Measurements from ENCODE around the gene SLC5A5.

Gene SLC5A5

DNA sequence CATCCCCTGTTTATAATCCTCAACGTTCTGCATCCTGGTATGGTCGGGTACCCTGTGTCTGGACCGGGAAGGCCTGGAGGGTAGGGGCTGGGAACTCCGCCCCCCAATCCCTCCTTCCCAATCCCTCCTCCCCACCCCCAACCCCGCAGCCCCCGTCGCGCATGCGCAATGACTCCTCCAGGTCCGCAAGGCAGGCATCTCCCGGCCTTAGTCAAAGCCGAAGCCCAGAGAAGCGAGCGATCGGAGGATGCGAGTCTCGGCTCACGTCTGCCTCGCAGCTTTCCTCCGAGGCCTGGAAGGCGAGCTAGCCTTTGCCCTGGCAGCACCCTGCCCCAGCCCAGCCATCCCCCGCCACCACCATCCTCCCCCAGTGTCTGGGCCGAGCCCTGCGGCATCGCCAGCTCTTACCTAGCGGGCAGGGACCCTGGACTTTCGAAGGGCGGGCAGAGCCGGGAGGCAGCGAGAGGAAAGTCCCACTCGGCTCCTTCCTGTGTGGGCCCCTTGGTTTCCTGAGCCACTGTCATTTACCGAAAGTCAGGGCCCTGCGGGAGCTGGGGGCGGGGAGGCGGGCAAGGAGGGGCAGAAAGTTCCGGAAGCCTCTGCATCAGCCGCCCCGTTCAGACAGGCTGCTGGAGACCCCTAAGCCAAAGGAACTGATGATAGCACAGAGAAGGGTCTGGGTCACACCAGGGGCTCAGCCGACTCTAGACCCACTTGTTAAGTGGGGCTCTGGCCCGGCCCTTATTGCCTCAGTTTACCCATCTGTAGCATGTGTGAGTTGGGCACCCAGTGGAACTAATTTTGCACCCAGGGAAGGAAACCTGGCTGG lies 24.0 kb upstream of the SLC5A5 start, which contains the start of gene JAK3:
TSS of gene JAK3 (minus strand) at position 445 of the 829 bp plus-strand sequence. CDS start 3,565 bp downstream, outside the sequence.
- DNase-seq = peak; percentile 83

DNA sequence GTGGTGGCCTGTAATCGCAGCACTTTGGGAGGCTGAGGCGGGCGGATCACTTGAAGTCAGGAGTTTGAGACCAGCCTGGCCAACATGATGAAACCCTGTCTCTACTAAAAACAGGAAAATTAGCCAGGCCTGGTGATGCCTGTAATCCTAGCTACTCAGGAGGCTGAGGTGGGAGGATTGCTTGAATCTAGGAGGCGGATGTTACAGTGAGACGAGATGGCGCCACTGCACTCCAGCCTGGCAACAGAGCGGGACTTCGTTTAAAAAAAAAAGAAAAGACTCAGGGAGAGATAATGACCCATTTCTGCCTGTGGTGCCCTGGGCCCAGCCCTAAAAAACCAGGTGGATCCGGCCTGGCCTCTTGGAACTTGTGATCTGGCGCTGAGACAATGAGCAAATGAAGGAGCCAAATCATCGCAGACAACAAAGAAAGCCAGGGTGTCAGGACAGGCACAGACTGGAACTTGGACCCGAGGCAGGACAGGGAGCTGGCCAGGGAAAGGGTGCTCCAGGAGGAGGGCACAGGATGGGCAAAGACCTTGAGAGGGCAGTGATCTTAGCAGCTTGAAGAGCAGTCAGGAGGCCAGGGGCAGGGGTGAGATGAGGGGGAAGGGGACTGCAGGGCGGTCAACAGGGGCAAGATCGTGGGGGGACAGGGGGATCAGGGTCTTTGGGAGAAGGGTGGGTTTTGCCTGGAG lies 23.0 kb upstream of the SLC5A5 start:
- DNase-seq = no peak

DNA sequence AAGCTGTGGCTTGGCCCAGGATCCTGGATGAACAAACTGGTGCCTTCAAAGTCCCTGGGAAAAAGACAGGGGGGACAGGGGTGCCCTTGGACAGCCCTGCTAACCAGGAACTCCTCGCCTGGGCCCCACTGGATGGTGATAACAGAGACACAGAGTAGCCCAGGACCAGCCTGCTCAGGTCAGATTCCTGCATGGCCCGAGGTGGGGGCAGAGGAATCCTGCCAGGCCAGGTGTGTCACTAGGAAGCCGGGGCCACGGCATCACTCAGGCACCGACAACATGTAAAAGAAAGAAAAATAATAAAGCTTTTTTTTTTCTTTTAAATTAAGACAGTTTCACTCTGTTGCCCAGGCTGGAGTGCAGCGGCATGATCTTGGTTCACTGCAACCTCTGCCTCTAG lies 17.7 kb upstream of the SLC5A5 start:
- no peak for DNase-seq

- DNase-seq = peak; percentile 85
These were observed 16.2 kb upstream of the SLC5A5 start for GRCh38 chr19:17855280-17856152.

DNA sequence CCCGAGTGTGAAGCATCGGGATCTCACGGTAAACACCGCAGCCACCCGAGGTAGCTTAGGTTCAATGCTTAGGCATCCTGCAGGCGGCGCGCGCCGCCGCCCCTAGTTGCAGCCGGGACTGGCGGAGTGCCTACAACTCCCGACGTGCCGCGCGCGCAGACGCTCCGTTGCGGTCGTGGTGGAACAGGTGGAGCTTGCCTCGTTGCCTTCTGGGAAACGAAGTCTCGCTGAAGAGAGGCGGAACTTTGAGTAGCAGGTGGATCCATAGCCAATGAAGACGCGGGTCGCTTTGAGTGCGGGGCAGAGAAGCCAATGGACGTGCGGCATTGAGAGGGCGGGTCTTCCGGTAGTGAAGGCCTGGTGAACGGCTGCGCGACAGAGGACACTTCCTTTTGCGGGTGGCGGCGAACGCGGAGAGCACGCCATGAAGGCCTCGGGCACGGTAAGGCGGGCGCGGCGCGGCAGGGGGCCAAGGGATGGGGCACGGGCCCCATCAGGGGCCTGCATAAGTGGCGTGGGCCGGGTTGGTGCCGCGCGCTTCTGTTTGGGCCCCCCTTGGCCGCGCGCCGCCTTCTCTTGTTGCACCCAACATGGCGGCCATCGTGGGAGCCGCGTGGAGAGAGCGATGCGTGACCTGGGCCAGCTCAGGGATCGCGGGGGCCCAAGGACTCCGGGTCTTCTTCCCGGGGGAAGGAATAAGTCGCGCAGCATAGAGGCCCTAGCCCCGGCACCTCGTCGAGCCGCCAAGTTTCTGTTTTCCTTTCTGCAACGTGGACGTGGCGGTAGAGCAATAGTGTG lies 12.0 kb upstream of the SLC5A5 start, which contains the start of gene RPL18A:
TSS of gene RPL18A (plus strand) at position 378 of the 798 bp plus-strand sequence. CDS start at position 425, 47 bp downstream.
- DNase-seq = peak; percentile 99

- no peak for DNase-seq
These were observed 11.3 kb upstream of the SLC5A5 start for GRCh38 chr19:17860331-17860992.

- DNase-seq = no peak
These were observed 10.8 kb upstream of the SLC5A5 start for GRCh38 chr19:17860993-17861360.

- DNase-seq = no peak
These were observed 10.0 kb upstream of the SLC5A5 start for GRCh38 chr19:17861542-17862402.

DNA sequence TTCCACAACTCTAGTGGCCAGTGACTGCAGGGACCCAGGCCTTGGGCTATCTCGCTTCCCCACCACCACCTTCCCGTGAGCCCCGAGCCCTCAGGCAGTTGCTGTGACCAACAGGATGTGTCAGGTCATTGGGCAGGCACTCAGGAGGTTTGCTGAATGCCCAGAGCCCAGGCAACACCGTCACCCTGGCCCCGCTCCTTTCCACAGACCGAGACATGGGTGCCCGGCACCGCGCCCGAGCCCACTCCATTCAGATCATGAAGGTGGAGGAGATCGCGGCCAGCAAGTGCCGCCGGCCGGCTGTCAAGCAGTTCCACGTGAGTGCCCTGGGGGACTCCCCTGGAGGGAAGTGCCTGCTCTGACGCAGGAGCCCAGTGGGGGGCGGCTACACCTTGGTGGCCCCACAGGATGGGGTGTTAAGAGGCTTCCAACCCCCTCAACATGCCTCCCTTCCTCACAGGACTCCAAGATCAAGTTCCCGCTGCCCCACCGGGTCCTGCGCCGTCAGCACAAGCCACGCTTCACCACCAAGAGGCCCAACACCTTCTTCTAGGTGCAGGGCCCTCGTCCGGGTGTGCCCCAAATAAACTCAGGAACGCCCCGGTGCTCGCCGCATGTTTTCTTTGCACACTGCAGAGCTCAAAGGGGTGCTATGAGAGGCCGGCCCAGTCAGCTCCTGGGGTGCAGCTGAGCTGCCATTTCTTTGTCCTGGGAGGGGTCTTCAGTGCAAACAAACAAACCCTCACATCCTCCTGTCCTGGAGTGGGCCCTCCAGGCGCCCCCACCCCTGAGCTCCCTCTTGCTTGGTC lies 8.8 kb upstream of the SLC5A5 start:
- DNase-seq = no peak

DNA sequence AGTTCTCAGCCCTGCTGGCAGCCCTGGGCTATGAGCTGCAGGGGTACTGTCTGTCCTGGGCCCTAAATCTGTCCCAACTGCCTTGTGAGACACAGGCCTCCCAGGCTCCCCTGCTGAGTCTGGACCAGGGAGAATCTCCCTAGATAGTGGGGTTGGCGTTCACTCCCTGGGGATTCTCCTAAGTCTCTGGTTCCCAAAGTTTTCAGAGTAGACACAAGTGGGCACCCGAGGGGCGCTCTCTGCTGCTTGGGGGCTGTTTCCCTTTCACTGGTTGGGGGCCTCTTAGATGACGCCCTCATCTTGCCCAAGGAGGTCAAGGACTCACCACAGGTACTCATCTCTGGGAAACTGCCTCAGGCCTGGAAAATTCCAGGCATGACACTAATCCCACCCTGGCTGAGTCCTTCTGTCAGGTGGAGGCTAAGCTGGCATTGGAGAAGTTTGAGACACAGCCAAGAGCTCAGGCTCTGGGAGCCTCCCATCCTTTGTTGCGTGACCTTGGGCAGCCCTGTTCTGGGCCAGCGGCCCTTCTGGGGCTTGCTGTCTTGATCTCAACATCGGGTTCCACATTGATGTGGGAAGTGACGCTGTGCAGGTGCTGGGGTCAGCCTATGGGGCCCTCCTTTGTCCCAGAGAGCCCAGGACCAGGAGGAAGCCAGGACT lies 8.1 kb upstream of the SLC5A5 start:
- DNase-seq = no peak

GRCh38 chr19:17865364-17866311 lies 6.1 kb upstream of the SLC5A5 start:
- no peak for DNase-seq

DNA sequence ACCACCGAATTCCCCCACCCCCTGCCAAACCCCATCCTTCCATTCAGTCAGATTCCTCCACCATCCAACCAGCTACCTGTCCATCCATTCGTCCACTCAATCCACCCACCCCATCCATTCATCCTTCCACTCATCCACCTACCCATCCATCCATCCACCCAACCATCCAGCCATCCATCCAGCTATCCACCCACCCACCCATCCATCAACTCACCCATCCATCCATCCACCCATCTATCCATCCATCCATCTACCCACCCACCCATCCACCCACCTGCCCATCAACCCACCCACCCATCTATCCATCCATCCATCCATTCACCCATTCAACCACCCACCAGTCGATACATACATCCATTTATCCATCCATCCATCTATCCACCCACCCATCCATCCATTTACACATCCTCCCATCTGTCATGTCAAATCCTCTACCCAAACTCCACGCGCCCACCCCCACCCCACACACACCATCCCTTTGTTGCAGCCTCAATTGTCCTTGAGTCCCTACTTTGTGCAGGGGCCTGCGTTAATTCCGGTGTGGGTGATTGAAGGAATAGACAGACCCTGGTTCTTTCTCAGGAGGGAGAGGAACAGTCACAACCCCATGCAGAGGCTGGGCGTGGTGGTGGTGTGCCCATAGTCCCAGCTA lies 5.3 kb upstream of the SLC5A5 start:
- DNase-seq = no peak

DNA sequence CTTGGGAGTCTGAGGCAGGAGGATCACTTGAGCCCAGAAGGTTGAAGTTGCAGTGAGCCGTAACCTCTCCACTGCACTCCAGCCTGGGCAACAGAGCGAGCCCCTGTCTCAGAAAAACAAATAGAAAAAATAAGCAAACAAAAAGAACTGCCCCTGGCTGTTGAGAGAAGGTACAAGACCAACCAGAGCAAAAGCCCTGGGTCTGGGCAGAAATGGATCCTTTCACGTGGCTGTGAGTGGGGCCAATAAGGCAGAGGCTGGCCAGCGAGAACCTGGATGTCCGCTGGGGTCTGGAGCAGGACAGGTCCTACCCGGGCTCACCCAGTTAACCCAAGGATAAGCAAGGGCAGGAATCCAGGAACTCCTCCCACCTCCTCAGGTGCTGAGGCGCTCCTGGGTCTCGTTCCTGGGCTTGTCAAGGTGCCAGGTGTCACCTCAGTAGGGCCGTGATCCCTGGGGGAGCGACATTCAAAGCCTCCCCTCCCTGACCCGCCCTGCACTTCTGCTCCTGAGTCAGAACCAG lies 4.7 kb upstream of the SLC5A5 start:
- no peak for DNase-seq

GRCh38 chr19:17868669-17869068 lies 3.1 kb upstream of the SLC5A5 start:
- DNase-seq = no peak

- no peak for DNase-seq
These were observed 2.6 kb upstream of the SLC5A5 start for GRCh38 chr19:17869114-17869608.

DNA sequence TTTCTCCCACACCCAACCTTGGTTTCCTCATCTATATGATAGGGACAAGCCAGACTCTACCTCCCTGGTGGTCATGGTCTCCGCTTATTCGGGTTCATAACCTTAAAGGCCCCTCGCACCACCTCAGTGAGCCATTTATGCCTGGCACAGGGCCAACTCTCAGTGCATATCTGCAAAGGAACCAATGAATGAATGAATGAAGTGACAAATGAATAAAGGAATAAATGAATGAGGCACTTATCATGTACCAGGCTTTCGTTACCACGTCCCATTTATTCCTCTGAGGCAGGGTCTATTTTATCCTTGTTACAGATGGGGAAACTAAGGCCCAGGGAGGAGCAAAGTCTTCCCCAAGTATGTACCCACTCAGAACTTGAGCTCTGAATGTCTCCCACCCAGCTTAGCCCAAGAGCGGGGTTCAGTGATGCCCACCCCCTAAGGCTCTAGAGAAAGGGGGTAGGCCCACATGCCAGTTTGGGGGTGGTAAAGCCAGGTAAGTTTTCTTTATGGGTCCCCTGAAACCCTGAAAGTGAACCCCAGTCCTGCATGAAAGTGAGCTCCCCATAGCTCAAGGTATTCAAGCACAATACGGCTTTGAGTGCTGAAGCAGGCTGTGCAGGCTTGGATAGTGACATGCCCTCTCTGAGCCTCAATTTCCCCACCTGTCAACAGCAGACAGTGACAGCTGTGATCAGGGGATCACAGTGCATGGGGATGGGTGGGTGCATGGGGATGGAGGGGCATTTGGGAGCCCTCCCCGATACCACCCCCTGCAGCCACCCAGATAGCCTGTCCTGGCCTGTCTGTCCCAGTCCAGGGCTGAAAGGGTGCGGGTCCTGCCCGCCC lies 490 bp upstream of the SLC5A5 start:
- no peak for DNase-seq

Measured in activated CD4-positive, alpha-beta T cell treated with anti-CD3 and anti-CD28 coated beads for 1 hour (primary cell).